PFSK-1 (cell line): ENCODE results near the gene TENM3.

ENCODE experiments used
- FOXP2 ChIP-seq: optimal IDR thresholded peaks from 2 replicates; pipeline ENCODE3; 2011; ENCODE audit warnings: borderline replicate concordance, control low read depth, inconsistent platforms; ENCODE audit not compliant: insufficient read depth; ENCODE audit errors: extremely low read length, extremely low read depth
- POLR2AphosphoS5 ChIP-seq: IDR thresholded peaks from 2 replicates; pipeline ENCODE4 v1.6.1; 2012; ENCODE audit warnings: low read depth, mild to moderate bottlenecking, control low read depth, low read length, moderate library complexity
- TAF1 ChIP-seq: IDR thresholded peaks from 2 replicates; pipeline ENCODE4 v1.6.1; 2012; ENCODE audit warnings: low read length, control low read depth, borderline replicate concordance; ENCODE audit not compliant: insufficient read depth

DNA sequence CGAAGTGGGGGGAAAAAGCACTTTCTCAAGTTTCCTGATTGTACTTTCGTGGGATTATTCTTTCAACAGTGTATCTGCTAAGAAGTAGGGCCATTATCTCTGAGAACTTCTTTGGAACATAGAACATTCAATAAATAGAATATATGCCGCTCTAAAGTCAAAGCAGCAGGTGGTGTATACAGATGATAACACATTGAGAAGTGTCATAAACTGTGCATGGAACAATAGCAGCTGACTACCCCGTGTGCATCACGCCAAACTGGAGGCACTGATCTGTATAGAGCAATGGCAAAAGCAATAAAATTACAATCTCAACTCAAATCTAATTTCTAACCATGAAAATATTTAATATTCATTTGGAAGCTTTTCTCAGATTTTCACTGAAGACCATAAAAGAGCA, 498.7 kb downstream of the TENM3 start:
- no peak for TF ChIP-seq TAF1
- no peak for TF ChIP-seq FOXP2
- TF ChIP-seq POLR2AphosphoS5, result no peak
